A549 treated with ZK216348 at 1 μM for 4 hours (cell line): ENCODE results near the gene SYPL1. TPM values are rescaled to one million over a fixed set of nuclear protein-coding genes. Genes with fewer than 3 reads are reported as not detected.

ENCODE experiments used
- total RNA-seq: library from RNA; stranded (reverse); fragments of 200-300 nt; extraction: Qiagen RNA extraction; gene quantifications from 5 replicates; pipeline ENCODE4 v1.2.3, GENCODE V29; 2022; ENCODE audit warnings: low read depth

The SYPL1 gene
- total RNA-seq, result 64.5 to 96.1 TPM (median 85.7 TPM) in 5 replicates

DNA sequence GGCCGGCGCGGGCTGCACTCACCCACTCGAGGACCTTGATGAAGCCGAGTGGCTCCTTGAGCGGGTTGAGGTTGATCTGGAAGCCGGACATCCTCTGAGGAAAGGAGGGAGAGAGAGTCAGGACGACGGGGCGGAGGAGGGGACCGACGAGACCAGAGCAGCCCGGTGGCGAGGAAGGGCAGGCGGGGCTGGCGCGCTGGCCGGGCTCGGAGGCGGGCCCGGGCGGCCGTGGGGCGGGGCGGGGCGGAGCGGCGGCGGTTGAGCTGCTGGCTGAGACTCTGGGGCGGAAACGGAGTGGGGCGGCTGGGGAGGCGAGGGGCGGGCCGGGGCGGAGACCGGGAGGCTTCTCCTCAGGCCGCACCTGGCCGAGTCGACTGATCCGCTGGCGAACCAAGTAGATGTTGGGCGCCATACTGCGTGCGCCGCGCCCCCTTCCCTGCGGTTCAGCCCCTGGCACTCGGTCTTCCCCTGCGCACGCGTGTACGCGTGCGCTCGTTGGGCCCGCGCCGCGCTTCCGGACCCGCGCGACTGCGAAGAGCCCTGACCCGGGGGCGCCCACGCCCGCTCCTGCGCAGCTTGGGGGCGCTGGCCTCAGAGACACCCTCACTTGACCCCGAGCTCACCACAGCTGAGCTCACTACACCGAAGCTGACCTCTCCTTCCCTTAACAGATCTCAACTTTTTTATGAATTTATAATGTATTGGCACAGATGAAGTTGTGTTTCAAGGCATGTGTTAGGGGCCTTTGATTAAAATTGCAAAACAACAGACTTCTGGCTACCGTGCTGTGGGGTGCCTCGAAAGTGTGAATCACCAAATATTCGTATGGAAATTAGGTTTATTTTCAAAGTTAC lies at the start of gene SYPL1:
Gene SYPL1 (minus strand): TSS at position 195 of the 854 bp plus-strand sequence. CDS start 104 bp downstream, at position 91.

Other genes starting within 250 kb of the SYPL1 start
- 5.1 to 7.2 TPM (median 6.6 TPM) in 5 replicates for gene ATXN7L1, start 235.7 kb downstream of the SYPL1 start, total RNA-seq
- gene CDHR3, start 149.0 kb downstream of the SYPL1 start, total RNA-seq, result 4.7 to 5.8 TPM (median 5.4 TPM) in 5 replicates
- 111 to 191 TPM (median 131 TPM) in 5 replicates for gene NAMPT, start 172.7 kb upstream of the SYPL1 start, total RNA-seq